Fibroblast of skin of back (primary cell): ENCODE data around the gene TYW5. TPM values are rescaled to one million over a fixed set of nuclear protein-coding genes. Genes with fewer than 3 reads are reported as not detected.

Experiments
- DNase-seq: peaks from one replicate; pipeline ENCODE4 v3.0.0-alpha.2; 2013
- polyA plus RNA-seq, 2 experiments: library from polyadenylated mRNA; unstranded; fragments of 120-200 nt; gene quantifications; one replicate each; pipeline ENCODE4 v1.2.1, GENCODE V29; 2013; ENCODE audit not compliant: insufficient read length in 2 of 2

The TYW5 gene
- 4.8 TPM for polyA plus RNA-seq (2013, experiment 1 of 2; ENCODE audit: insufficient read length)
- polyA plus RNA-seq (2013, experiment 2 of 2; ENCODE audit: insufficient read length): 4.2 TPM

DNA sequence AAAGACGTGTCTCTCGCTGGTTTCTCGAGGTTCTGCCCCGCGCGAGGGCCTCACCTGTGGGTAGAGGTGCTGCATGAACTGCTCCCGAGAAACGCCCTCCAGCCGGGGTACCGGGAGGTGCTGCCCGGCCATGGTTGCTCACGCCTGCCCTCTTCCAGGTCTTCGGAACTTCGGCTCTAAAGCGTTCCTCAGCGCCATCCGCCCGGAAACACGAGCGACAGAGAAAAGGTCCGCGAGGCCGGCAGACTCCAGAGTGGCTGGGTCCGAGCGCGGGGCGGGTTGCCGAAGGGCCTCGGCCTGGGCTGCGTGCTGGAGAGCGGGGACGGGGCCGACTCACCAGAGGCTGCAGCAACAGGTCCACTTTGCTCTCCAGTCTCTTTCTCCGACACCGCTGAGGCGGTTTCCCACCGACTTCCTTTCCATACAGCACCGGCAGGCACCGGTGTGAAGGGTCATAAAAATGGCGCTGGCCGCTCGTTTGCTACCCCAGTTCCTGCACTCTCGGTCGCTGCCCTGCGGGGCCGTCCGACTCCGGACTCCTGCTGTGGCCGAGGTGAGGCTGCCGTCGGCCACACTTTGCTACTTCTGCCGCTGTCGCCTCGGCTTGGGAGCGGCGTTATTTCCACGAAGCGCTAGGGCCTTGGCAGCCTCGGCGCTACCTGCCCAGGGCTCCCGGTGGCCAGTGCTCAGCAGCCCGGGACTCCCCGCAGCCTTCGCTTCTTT is at the start of gene TYW5, which contains the start of gene MAIP1:
TYW5 (minus strand) TSS at position 153 of the 723 bp plus-strand sequence; CDS start at position 132, 21 bp downstream.
MAIP1 (plus strand) TSS at position 244 of the 723 bp plus-strand sequence; CDS start at position 461, 217 bp downstream.
- peak; percentile 85 for DNase-seq

GRCh38 chr2:200003444-200003843 is 48.2 kb upstream of the TYW5 start:
- DNase-seq: no peak

- DNase-seq: no peak
Observed at GRCh38 chr2:200000444-200001163, 45.3 kb upstream of the TYW5 start.

DNA sequence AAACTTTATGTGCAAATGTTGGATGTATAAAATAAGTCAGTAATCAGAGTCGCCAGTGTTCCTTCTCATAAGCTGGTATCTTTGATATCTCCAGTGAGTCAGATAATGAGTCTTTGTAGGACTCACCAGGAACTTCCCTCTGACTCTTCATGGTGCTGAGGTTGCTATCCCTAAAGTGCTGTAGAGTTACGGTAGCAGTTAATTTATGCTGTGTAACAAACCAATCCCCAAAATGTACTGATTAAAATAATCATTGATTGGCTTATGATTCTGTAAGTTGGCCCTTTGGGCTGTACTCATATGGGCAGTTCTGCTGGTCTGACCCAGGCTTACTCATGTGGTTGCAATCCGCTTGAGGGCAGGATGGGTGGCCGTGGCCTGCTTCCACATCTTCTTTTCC is 43.9 kb upstream of the TYW5 start:
- DNase-seq: no peak

DNA sequence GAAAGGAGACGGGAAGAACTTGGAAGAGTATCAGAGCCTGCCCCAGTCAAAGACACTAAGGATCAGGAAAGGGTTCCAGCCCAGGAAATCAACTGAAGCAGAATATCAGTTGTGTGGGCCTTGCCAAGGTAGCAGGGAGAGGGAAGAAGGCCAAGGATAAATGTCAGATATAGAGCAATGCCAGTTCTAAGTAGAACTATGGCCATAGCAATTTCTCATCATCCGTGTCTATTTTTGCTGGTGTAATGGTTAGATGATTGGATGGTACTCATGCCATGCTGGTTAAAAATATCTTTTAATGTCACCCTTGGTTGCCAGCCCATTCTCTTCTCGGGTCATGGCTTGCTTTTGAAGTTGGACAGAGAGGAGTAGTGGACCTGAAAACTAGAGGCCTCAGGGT is 42.0 kb upstream of the TYW5 start:
- no peak for DNase-seq

DNA sequence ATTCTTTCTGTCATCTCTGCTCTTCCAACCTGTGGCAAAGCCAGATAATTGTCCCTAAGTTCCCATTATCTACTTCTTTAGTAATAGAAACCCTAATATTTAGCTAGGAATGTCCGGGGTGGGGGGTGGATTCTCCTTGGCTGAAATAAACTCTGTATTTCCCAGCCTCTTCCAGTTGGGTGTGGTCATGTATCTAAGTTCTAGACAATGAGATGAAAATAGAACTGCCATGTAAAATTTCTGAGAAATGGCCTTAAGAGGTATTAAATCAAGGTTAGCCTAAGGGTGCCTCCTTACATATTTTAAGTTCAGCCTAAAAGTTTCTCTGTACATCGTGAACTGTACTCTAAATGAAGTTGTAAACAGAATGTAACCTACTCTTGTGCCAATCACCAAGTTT is 39.6 kb upstream of the TYW5 start:
- DNase-seq: no peak

- no peak for DNase-seq
Observed at GRCh38 chr2:199994371-199994770, 39.1 kb upstream of the TYW5 start.

DNA sequence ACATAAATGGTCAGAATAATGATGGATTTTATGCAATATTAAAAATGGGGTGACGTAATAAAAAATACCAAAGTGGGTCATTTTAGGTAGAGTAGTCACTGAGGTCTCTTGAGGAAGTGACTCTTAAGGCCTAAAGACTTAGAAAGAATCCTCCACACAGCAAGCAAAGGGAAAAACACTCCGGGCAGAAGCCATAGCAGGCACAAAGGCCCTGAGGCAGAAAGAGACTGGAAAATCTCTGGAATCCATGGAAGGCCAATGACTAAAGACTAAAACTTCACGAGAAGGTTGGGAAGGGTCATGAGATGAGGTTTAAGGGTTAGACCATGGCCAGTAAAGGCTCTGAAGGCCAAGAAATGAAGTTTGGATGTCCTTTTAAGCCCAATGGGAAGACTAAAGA is 37.0 kb upstream of the TYW5 start:
- no peak for DNase-seq

DNA sequence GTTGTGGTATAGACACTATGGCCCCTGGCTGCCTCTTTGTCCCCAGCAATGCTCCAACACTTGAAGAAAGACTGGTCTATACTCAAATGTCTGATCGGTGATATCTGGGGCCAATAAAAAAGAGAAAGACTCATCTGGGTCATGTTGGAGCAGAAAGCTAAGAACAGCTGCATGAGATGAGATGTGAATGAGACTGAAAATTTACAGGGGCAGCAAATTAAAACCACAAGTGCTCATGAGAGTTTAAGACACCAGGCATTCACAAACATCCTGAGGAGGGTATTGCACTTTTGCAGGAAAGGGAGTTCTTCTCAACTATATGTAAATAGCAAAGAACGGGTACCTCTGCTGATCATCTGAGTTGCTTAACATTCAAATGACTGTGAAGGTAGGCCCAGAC is 36.4 kb upstream of the TYW5 start:
- no peak for DNase-seq

DNA sequence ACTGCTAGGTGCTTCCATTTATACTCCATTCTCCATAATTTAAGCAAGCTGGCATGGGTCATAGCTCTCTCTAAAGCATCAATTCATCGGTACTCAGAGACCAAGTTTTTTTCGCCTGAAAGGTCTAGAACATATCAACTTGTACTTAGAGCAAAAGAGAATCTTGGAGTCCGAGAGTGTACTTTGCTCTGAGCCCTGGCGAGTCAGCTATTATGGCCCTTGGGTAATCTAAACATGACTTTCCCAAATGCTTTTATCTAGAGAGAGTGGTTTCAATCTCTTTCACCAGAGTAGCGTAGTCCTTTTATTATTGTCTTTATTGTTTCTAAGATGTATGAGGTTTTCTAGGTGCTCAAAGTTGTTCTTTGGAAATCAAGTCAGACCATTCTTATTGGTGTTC is 34.5 kb upstream of the TYW5 start:
- DNase-seq: no peak

GRCh38 chr2:199988151-199988550 is 32.9 kb upstream of the TYW5 start:
- peak; percentile 5 for DNase-seq

- no peak for DNase-seq
Observed at GRCh38 chr2:199987586-199987985, 32.3 kb upstream of the TYW5 start.

GRCh38 chr2:199985625-199986207 is 30.4 kb upstream of the TYW5 start:
- DNase-seq: peak; percentile 78

DNA sequence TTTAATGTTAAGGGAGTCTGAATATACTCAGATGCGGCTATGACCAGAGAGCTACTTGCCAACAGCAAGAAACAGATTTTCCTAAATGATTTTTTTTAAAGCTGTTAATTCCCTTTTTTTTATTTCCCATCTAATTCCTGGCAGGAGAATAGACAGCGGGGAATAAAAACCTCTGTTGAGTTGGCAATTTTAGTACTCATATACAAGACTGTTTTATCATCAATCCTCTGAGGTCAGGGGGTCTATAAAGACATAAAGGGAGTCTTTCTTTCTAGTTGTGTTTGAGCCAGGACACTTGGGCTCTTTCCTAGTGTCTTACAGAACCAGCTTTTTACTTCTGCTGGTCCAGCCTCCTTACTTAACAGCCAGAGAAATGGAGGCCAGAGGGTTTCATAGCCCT is 29.5 kb upstream of the TYW5 start:
- no peak for DNase-seq

GRCh38 chr2:199984159-199984558 is 28.9 kb upstream of the TYW5 start:
- DNase-seq: no peak

GRCh38 chr2:199983534-199983933 is 28.2 kb upstream of the TYW5 start:
- DNase-seq: no peak

- DNase-seq: no peak
Observed at GRCh38 chr2:199982126-199982843, 27.0 kb upstream of the TYW5 start.

DNA sequence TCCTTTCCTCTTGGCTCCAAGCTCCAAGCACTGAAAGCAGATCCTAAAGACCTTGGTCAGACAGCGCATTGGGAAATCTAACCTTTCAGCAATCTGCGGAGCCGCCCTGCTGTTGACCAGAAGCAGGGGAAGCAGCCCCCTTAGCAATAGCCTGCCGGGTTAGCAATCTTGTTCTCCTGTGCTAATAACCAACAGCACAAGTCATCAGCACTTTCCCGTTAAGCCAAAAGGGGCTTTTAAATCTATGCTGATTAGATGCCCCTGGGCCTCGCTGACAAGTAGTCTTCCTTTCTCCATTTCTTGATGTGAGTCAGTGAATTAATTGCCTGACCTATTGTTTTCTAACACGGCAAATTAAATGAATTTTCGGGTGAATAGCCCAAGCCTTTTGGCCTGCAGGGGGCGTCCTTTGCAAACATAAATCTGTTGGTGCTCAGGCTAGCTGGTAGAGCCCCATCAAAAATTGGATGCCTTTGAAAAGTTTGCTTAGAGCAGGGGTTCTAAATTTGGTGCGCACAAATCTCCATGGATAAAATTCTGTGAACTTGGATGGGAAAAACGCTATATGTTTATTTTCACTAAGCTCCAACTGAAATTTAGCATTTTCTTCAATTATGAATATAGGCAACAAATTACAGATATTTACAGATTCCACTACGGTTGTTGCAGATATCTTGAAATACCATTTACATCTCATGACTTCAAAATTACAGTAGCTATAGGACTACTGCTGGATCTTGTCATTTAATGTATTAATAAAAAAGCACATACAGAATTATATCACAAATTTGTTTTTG is 24.7 kb upstream of the TYW5 start:
- DNase-seq: peak; percentile 74

DNA sequence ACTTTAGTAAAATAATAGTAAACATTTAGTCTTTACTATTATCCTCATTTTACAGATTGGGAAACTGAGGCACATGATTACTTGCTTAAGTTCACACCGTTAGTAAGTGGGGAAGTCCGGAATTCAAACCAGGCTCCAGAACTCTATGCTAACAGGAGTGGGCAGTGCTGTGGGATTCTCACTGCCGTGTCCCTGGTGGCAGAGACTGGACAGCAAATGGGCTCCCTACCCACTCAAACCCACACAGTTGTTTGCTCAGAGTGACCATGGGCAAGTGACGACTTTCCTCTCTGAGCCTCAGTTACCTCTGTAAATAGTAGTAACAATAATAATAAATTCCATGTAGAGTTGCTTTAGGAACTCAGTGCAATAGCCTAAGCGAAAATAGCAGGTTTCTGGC is 24.1 kb upstream of the TYW5 start:
- no peak for DNase-seq

DNA sequence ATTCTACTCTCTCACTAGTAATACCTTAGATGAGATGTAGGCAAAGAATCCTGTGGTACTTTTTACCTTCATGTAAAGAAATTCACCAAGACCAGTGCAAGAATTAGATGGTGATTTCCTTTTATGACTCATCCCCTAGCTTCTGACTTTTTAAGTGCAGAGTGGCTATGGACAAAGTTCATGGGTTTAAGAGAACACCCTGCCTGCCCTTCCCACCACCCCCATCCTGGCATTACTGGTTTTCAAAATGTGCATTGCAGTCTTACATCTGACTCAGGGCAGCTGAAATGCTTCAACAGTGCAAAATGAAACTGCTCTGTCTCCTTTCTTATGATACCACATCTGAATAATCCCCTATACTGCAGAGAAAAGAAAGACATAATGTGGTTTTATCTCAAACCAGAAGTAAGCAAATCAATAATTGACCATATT is 22.7 kb upstream of the TYW5 start:
- peak; percentile 59 for DNase-seq

DNA sequence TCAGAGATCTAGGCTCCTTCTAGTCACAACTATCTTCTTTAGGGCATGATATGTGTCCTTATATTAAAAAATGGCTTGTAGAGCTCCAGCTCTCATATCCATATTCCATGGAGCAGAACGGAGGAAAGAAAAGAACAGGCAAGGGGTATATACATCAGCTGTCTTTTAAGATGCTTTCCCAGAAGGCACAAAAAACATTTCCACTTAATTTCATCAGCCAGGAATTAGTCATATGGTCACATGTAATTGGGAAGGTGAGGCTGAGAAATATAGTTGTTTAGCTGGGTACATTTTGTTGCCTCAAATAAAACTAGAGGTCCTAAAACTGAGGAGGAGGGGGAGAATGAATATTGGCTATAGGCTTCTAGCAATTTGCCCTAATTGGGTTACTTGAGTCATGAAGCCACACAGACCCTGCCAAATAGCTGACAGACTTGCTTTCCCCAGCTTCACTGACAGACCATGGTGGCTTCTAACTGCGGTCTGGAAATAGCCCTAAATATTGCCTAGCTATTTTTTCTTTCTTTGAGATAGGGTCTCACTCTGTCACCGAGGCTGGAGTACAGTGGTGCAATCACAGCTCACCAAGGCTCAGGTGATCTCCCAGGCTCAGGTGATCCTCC is 20.1 kb upstream of the TYW5 start:
- peak; percentile 59 for DNase-seq
